Tibial nerve (tissue), 3 donors: ENCODE measurements around the gene MLKL.
"Not testable (repeated sequence)": the region's sequence is repeated elsewhere in the genome, so short reads cannot be mapped to it uniquely, and the experiment has no call there.

Experiments
- CTCF ChIP-seq, 5 experiments: fragments of 200-600 bp in 3 of 5; fragments of 450-650 bp in 2 of 5; sonication (generic) in 3 of 5; IDR thresholded peaks; one replicate each; pipeline ENCODE4 v1.5.1; 2016 to 2019; ENCODE audit warnings: antibody characterized with exemption in 5 of 5, mild to moderate bottlenecking in 3 of 5, moderate library complexity in 2 of 5
- POLR2A ChIP-seq, 2 donors: fragments of 450-650 bp; IDR thresholded peaks; one replicate each; pipeline ENCODE4 v1.6.1; 2017; ENCODE audit warnings: antibody characterized with exemption in 2 of 2, mild to moderate bottlenecking in 2 of 2, moderate library complexity in 2 of 2

- TF ChIP-seq POLR2A, CTCF (IDR thresholded peaks at IDR 0.05): not testable (repeated sequence)
These were observed 31.8 kb downstream of the MLKL start for GRCh38 chr16:74668877-74669276.
